Measurements from ENCODE around the gene GPRC5C. TPM values are rescaled to one million over a fixed set of nuclear protein-coding genes. Genes with fewer than 3 reads are reported as not detected.

GPRC5C gene
- total and polyA plus RNA-seq, 2 of the 13 experiments (the other 11 are each of a cell fraction or from before 2014, with no cell fraction given): 85.6 to 300 TPM

- TF ChIP-seq ELF3 (CRISPR knock-in tag; IDR thresholded peaks at IDR 0.05) (peak; percentile 15; the same call in 1 of the 2 replicates), FOSL2 (CRISPR knock-in tag; IDR thresholded peaks at IDR 0.05) (peak; percentile 54; the same call in 1 of the 2 replicates), MATR3 (CRISPR knock-in tag; IDR thresholded peaks at IDR 0.05) (no peak), ZNF362 (CRISPR knock-in tag; IDR thresholded peaks at IDR 0.05; ENCODE audit: borderline replicate concordance) (peak; percentile 97), ZNF687 (CRISPR knock-in tag; IDR thresholded peaks at IDR 0.05) (peak; percentile 39), FOXA3 (CRISPR knock-in tag; IDR thresholded peaks at IDR 0.05) (0 out of 2 replicates have a peak, but pooled peaks have one; percentile 17), RXRB (CRISPR knock-in tag; IDR thresholded peaks at IDR 0.05; ENCODE audit: borderline replicate concordance) (peak; percentile 32; the same call in 1 of the 2 replicates), ELF4 (CRISPR knock-in tag; IDR thresholded peaks at IDR 0.05; ENCODE audit: borderline replicate concordance) (no peak), ZFAT (CRISPR knock-in tag; conservative IDR thresholded peaks at IDR 0.05) (no peak), SALL1 (CRISPR knock-in tag; IDR thresholded peaks at IDR 0.05) (peak; percentile 24; the same call in 1 of the 2 replicates), ADNP (CRISPR knock-in tag; IDR thresholded peaks at IDR 0.05) (0 out of 2 replicates have a peak, but pooled peaks have one; percentile 11), SMAD1 (CRISPR knock-in tag; IDR thresholded peaks at IDR 0.05; ENCODE audit: borderline replicate concordance, low read depth) (0 out of 2 replicates have a peak, but pooled peaks have one; percentile 38), ZNF121 (CRISPR knock-in tag; IDR thresholded peaks at IDR 0.05) (peak; percentile 100), KDM5B (CRISPR knock-in tag; IDR thresholded peaks at IDR 0.05; ENCODE audit: borderline replicate concordance) (no peak), ZFP36 (IDR thresholded peaks at IDR 0.05; ENCODE audit: borderline replicate concordance, low read depth, low read length, partially characterized antibody) (peak; percentile 5), ZNF598 (CRISPR knock-in tag; IDR thresholded peaks at IDR 0.05; ENCODE audit: borderline replicate concordance) (0 out of 2 replicates have a peak, but pooled peaks have one; percentile 40), ERF (CRISPR knock-in tag; IDR thresholded peaks at IDR 0.05) (peak; percentile 30; the same call in 1 of the 2 replicates), ATF3 (CRISPR knock-in tag; IDR thresholded peaks at IDR 0.05) (no peak), GABPA (IDR thresholded peaks at IDR 0.05; ENCODE audit: low read depth, low read length) (no peak), GABPA (CRISPR knock-in tag; IDR thresholded peaks at IDR 0.05; ENCODE audit: low read depth) (no peak), ZNF564 (CRISPR knock-in tag; IDR thresholded peaks at IDR 0.05) (no peak)
- TF ChIP-seq, protein P1, sequence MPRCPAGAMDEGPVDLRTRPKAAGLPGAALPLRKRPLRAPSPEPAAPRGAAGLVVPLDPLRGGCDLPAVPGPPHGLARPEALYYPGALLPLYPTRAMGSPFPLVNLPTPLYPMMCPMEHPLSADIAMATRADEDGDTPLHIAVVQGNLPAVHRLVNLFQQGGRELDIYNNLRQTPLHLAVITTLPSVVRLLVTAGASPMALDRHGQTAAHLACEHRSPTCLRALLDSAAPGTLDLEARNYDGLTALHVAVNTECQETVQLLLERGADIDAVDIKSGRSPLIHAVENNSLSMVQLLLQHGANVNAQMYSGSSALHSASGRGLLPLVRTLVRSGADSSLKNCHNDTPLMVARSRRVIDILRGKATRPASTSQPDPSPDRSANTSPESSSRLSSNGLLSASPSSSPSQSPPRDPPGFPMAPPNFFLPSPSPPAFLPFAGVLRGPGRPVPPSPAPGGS (CRISPR knock-in tag; IDR thresholded peaks at IDR 0.05): peak; percentile 47; the same call in 1 of the 2 replicates
- TF ChIP-seq, protein P2, sequence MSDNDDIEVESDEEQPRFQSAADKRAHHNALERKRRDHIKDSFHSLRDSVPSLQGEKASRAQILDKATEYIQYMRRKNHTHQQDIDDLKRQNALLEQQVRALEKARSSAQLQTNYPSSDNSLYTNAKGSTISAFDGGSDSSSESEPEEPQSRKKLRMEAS (IDR thresholded peaks at IDR 0.05): peak; percentile 54
Measured at GRCh38 chr17:74408262-74408661, 23.6 kb upstream of the GPRC5C start (continued).

Data from HepG2 (cell line).